Ovary (tissue), 9 donors: ENCODE results near the gene HTR6. TPM values are rescaled to one million over a fixed set of nuclear protein-coding genes. Genes with fewer than 3 reads are reported as not detected.

Source experiments
- DNase-seq, 5 donors: peaks; one replicate each; pipeline ENCODE4 v3.0.0-alpha.2; 2019 to 2020
- H3K27ac ChIP-seq, 2 donors: fragments of 200-600 bp; one replicate each; pipeline versions ENCODE4 v1.5.1 to v1.8.0; 2019 to 2022
- H3K27me3 ChIP-seq: fragments of 200-600 bp; one replicate; pipeline ENCODE4 v1.8.0; 2022
- H3K36me3 ChIP-seq: fragments of 200-600 bp; sonication (generic); one replicate; pipeline ENCODE4 v1.5.1; 2019
- H3K4me1 ChIP-seq: one replicate; pipeline ENCODE4 v1.8.1; 2013; ENCODE audit warnings: mild to moderate bottlenecking, moderate library complexity; ENCODE audit not compliant: insufficient read depth
- H3K4me3 ChIP-seq: fragments of 200-600 bp; sonication (generic); one replicate; pipeline ENCODE4 v1.5.1; 2017
- H3K9me3 ChIP-seq, 2 donors: fragments of 200-600 bp in 1 of 2; sonication (generic) in 1 of 2; one replicate each; pipeline versions ENCODE4 v1.5.1 to v1.8.1; 2013 to 2019; ENCODE audit warnings: mild to moderate bottlenecking in 1 of 2, moderate library complexity in 1 of 2
- EP300 ChIP-seq: sonication (generic); formaldehyde crosslinking; IDR thresholded peaks from one replicate; pipeline ENCODE4 v1.6.1; 2017; ENCODE audit warnings: antibody characterized with exemption
- POLR2A ChIP-seq: fragments of 450-650 bp; IDR thresholded peaks from one replicate; pipeline ENCODE4 v1.6.1; 2017; ENCODE audit warnings: antibody characterized with exemption, mild to moderate bottlenecking, moderate library complexity
- WGBS, 3 donors: extraction: QIAGEN DNeasy Blood & Tissue Kit in 1 of 3; methylation state at CpG; one replicate each; pipeline versions ENCODE4 v1.1.5 to v1.1.7; 2013 to 2017; 5-methylcytosine and 5-hydroxymethylcytosine counted together
- intact Hi-C, 4 donors: fragments of 100-400 bp; cut with DNase I; formaldehyde crosslinking; loops; one replicate each; pipeline versions ENCODE4 v1.11.0 to v1.15.1; 2022 to 2023
- polyA plus RNA-seq, 2 donors: library from polyadenylated mRNA; stranded (reverse); fragments of 200-250 nt in 1 of 2; fragments of 350-450 nt in 1 of 2; fragmentation: Illumina TruSeq in 1 of 2; extraction: RNeasy Lipid Tissue Mini Kit (QIAGEN cat#74804) in 1 of 2; gene quantifications; one replicate each; pipeline ENCODE4 v1.2.3, GENCODE V29; 2013 to 2014
- total RNA-seq, 7 donors: library from RNA; depleted of rRNA in 2 of 7; stranded (reverse); fragments of >200 nt in 2 of 7; fragmentation: NEBNext Ultra II Directional in 3 of 7; extraction: Animal tissue kit (Norgen Biotek cat#: 25700) in 3 of 7; gene quantifications; one replicate each; pipeline versions ENCODE4 v1.1.0 to v1.2.4, GENCODE V29; 2016 to 2023
- TF ChIP-seq, protein P1 (sequence below), 3 donors: fragments of 450-650 bp in 2 of 3; fragments of 200-600 bp in 1 of 3; IDR thresholded peaks; one replicate each; pipeline versions ENCODE4 v1.5.1 to v1.8.0; 2016 to 2022; ENCODE audit warnings: antibody characterized with exemption in 3 of 3, mild to moderate bottlenecking in 1 of 3
- donor health status: DM: no; HTN: no; CAD: no; lungs with moderate emphysema.
- donor health status: DM: no; HTN: no; CAD: no.
- donor health status: Bipolar disorder and iron deficiency.
- donor health status: DM: yes; HTN: yes; CAD: no.
- donor health status: DM: no; HTN: no; CAD: no.
- donor health status: DM: yes; HTN: yes; CAD: no.

Gene HTR6
- total and polyA plus RNA-seq, 9 donors, result not detected

DNA sequence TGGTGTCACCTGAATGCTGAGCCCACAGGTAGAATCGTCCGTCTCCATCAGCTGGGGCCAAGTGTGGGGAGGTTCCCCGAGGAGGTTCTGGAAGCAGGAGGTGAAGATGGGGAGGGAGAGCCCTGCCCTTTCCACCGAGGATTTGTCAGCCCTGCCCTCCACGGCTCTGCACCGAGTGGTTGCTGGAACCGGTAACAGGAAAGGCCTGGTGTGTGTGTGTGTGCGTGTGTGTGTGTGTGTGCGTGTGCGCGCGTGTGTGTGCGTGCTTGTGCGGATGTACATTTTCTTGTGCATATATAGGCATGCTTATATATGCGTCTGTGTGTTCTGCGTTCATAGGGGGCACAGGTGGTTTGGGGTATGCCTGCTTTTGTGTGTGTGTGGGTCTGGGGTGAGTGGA is 17.0 kb upstream of the HTR6 start:
- Histone ChIP-seq H3K4me1 (peaks cover 40% of the 10 kb centered on the region), H3K27me3 (no peaks in the 10 kb centered on the region), H3K36me3 (no peaks in the 10 kb centered on the region), H3K9me3 (no peaks in the 10 kb centered on the region), H3K27ac (peak overlapping the region; percentile 63 to 96), H3K4me3 (peak overlapping the region; percentile 7)
- WGBS, 3 donors, result 17 to 26% (median 17%) methylated on average over 16 of the region's 16 CpGs
- intact Hi-C loops, result loop anchor here (5.0 to 10.0 kb wide), 6 partner anchors 83 to 250 kb away; partner anchors contain the start of gene CAPZB (in 2 of the 4)
- DNase-seq, result peak; percentile 54 to 73 (median 65)
- TF ChIP-seq POLR2A (no peak), EP300 (no peak)
- TF ChIP-seq, protein P1, sequence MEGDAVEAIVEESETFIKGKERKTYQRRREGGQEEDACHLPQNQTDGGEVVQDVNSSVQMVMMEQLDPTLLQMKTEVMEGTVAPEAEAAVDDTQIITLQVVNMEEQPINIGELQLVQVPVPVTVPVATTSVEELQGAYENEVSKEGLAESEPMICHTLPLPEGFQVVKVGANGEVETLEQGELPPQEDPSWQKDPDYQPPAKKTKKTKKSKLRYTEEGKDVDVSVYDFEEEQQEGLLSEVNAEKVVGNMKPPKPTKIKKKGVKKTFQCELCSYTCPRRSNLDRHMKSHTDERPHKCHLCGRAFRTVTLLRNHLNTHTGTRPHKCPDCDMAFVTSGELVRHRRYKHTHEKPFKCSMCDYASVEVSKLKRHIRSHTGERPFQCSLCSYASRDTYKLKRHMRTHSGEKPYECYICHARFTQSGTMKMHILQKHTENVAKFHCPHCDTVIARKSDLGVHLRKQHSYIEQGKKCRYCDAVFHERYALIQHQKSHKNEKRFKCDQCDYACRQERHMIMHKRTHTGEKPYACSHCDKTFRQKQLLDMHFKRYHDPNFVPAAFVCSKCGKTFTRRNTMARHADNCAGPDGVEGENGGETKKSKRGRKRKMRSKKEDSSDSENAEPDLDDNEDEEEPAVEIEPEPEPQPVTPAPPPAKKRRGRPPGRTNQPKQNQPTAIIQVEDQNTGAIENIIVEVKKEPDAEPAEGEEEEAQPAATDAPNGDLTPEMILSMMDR (IDR thresholded peaks at IDR 0.05), result no peak

DNA sequence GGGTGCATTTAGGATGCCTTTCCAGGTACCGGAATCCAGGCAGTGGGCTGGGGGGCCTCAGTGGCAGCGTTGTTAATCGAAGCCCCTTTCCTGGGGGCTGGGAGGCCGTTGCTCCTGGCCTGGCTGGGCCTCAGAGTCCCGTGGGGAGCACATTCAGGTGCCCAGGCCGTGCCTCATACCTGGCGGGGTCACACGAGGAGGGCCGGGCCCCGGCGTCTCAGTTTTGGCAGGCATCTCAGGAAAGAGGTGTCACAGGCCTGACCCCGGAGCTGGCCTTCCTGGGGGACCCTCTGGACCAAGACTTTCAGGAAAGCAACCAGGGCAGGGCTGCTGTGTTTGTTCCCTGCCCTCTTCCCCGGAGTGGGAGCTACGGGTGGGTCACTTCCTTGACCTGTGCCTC is 16.4 kb upstream of the HTR6 start:
- Histone ChIP-seq H3K27ac (peak overlapping the region; percentile 63 to 96), H3K9me3 (no peaks in the 10 kb centered on the region), H3K36me3 (no peaks in the 10 kb centered on the region), H3K4me3 (no peak overlapping the region), H3K4me1 (peaks cover 38% of the 10 kb centered on the region), H3K27me3 (no peaks in the 10 kb centered on the region)
- TF ChIP-seq, protein P1 (IDR thresholded peaks at IDR 0.05), result no peak
- TF ChIP-seq EP300, result no peak
- no peak for TF ChIP-seq POLR2A
- peak in 2 of 5 donors; percentile 38 to 50 for DNase-seq
- intact Hi-C loops, result loop anchor here (5.0 to 10.0 kb wide), 6 partner anchors 83 to 251 kb away; partner anchors contain the start of gene CAPZB (in 2 of the 4)
- WGBS, 3 donors, result 30 to 36% (median 32%) methylated on average over 14 of the region's 14 CpGs

DNA sequence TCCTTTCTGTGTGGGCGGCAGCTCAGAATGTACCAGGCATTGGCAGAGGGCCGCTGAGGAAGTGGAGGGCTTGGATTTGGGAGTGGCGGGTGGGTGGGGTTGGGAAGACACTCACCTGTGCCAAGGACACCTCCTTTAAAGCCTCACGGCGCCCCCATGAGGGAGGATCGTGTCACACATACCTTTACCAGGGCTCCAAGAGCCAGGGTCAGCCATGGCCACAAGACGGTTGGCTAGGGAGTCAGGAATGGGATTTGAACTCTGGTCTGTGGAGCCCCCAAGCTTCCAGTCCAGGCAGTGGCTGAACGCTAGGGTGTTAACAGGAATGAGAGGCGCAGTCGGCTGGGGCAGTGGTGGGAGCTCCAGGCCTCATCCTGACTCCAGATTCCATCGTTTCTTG is 16.0 kb upstream of the HTR6 start:
- Histone ChIP-seq H3K27me3 (no peaks in the 10 kb centered on the region), H3K9me3 (no peaks in the 10 kb centered on the region), H3K4me1 (peaks cover 38% of the 10 kb centered on the region), H3K27ac (peak overlapping the region; percentile 63 to 96), H3K36me3 (no peaks in the 10 kb centered on the region), H3K4me3 (no peak overlapping the region)
- 36 to 48% (median 45%) methylated on average over 11 of the region's 11 CpGs for WGBS, 3 donors
- intact Hi-C loops, result loop anchor here (5.0 to 10.0 kb wide), 6 partner anchors 84 to 251 kb away; partner anchors contain the start of gene CAPZB (in 2 of the 4)
- DNase-seq, result peak in 4 of 5 donors; percentile 50 to 67 (median 62)
- TF ChIP-seq, protein P1 (IDR thresholded peaks at IDR 0.05), result peak in 1 of 3 donors; percentile 19
- no peak for TF ChIP-seq EP300

DNA sequence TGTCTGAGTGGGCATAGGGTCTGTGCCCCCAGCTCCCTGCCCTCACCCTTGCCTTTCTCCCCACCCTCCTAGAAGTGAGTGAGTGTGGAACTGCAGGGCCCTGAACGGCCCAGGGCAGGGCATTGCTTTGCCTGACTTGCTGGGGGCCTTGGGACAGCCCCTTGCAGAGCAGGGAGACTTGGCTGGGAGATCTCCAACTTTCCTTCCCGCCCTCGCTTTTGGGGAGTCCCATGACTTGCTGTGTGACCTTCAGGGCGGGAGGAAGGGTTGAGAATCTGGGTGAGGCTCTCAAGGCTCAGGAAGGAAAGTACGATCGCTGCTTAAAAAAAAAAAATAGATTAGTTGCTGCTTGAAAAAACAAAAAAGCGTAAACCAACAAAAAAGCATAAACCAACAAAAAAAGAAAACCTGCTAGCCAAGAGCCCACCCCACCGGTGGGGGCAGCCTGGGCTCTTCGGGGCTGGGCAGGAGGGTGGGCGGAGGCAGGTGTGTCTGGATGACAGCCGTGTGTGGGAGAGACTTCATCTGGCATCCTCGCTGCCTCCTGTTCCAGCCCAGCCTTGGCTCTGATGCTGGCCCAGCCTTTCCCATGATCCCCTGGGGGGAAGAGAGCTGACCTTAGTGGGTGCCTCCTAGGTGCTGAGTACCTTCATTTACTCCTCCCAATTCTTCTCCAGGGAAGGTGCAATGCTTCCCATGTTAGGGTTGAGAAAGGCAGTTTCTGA is 14.1 kb upstream of the HTR6 start:
- intact Hi-C loops, result loop anchor here (2.0 to 5.0 kb wide), 3 partner anchors 162 to 308 kb away; no protein-coding TSS in a partner anchor
- TF ChIP-seq EP300, result no peak
- TF ChIP-seq POLR2A, result no peak
- TF ChIP-seq, protein P1 (IDR thresholded peaks at IDR 0.05), result no peak
- Histone ChIP-seq H3K9me3 (no peaks in the 10 kb centered on the region), H3K36me3 (no peaks in the 10 kb centered on the region), H3K4me3 (peak overlapping the region; percentile 3), H3K27ac (peak overlapping the region; percentile 50 to 80), H3K4me1 (peaks cover 42% of the 10 kb centered on the region), H3K27me3 (no peaks in the 10 kb centered on the region)
- DNase-seq, result peak; percentile 65 to 78 (median 76)
- WGBS, 3 donors, result 4 to 9% (median 6%) methylated on average over 12 of the region's 12 CpGs
